Measurements from ENCODE around the gene PARVA.

DNA sequence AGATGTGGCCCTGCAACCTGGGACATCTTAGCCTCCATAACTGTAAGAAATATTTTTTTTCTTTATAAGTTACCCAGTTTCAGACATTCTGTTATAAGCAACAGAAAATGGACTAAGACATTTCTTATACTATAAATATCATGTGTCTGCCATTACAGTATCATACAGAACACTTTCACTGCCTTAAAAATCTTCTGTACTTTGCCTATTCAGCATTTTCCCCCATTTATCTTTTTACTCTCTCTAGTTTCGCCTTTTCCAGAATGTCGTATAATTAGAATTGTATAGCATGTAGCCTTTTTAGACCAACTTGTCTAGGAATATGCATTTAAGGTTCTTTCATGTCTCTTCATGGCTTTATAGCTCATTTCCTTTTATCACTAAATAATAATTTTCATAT, 88.0 kb downstream of the PARVA start:
- TF ChIP-seq POLR2A (IDR thresholded peaks at IDR 0.05; ENCODE audit: low read depth, low read length), result no peak
- TF ChIP-seq, protein P1, sequence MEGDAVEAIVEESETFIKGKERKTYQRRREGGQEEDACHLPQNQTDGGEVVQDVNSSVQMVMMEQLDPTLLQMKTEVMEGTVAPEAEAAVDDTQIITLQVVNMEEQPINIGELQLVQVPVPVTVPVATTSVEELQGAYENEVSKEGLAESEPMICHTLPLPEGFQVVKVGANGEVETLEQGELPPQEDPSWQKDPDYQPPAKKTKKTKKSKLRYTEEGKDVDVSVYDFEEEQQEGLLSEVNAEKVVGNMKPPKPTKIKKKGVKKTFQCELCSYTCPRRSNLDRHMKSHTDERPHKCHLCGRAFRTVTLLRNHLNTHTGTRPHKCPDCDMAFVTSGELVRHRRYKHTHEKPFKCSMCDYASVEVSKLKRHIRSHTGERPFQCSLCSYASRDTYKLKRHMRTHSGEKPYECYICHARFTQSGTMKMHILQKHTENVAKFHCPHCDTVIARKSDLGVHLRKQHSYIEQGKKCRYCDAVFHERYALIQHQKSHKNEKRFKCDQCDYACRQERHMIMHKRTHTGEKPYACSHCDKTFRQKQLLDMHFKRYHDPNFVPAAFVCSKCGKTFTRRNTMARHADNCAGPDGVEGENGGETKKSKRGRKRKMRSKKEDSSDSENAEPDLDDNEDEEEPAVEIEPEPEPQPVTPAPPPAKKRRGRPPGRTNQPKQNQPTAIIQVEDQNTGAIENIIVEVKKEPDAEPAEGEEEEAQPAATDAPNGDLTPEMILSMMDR (conservative IDR thresholded peaks at IDR 0.05; ENCODE audit: low read depth, low read length), result no peak
- TF ChIP-seq SMC3 (IDR thresholded peaks at IDR 0.05; ENCODE audit: low read depth, low read length), result no peak
- no peak for TF ChIP-seq RAD21 (IDR thresholded peaks at IDR 0.05; ENCODE audit: low read length)
- TF ChIP-seq CHD1 (IDR thresholded peaks at IDR 0.05; ENCODE audit: low read depth, low read length), result no peak
- no peak for TF ChIP-seq RFX5 (IDR thresholded peaks at IDR 0.05; ENCODE audit: low read depth, low read length)
- TF ChIP-seq, protein P2, sequence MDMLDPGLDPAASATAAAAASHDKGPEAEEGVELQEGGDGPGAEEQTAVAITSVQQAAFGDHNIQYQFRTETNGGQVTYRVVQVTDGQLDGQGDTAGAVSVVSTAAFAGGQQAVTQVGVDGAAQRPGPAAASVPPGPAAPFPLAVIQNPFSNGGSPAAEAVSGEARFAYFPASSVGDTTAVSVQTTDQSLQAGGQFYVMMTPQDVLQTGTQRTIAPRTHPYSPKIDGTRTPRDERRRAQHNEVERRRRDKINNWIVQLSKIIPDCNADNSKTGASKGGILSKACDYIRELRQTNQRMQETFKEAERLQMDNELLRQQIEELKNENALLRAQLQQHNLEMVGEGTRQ (IDR thresholded peaks at IDR 0.05; ENCODE audit: low read depth, low read length), result no peak
- no peak for TF ChIP-seq FOS (IDR thresholded peaks at IDR 0.05; ENCODE audit: low read depth, low read length)
